MM.1S (cell line): ENCODE data around the gene MAD1L1.

Experiments used
- DNase-seq: peaks from one replicate; pipeline ENCODE4 v3.0.0-alpha.2; 2015
- H2AFZ ChIP-seq: fragments of 300-600 bp; sonication (generic); 2 replicates; pipeline ENCODE4 v1.6.0; 2016; ENCODE audit warnings: antibody characterized with exemption, low read length
- H3F3A ChIP-seq: fragments of 300-600 bp; sonication (generic); 2 replicates; pipeline ENCODE4 v1.6.1; 2016; ENCODE audit warnings: mild to moderate bottlenecking, antibody characterized with exemption, low read length, moderate library complexity, mixed read lengths; ENCODE audit not compliant: insufficient read depth
- H3K27ac ChIP-seq: fragments of 300-600 bp; sonication (generic); 2 replicates; pipeline ENCODE4 v1.5.1; 2016; ENCODE audit warnings: mild to moderate bottlenecking, low read length
- H3K27me3 ChIP-seq: fragments of 300-600 bp; sonication (generic); replicated peaks from 2 replicates; pipeline ENCODE4 v1.6.0; 2016; ENCODE audit warnings: low read length; ENCODE audit not compliant: insufficient read depth
- H3K36me3 ChIP-seq: fragments of 300-600 bp; sonication (generic); replicated peaks from 2 replicates; pipeline ENCODE4 v1.6.1; 2016; ENCODE audit warnings: mild to moderate bottlenecking, low read length, mixed read lengths; ENCODE audit not compliant: insufficient read depth
- H3K4me1 ChIP-seq: fragments of 300-600 bp; sonication (generic); 2 replicates; pipeline ENCODE4 v1.6.1; 2016; ENCODE audit warnings: low read length, mixed read lengths
- H3K4me2 ChIP-seq: fragments of 300-600 bp; sonication (generic); 2 replicates; pipeline ENCODE4 v1.6.0; 2016; ENCODE audit warnings: low read depth, low read length
- H3K4me3 ChIP-seq: fragments of 300-600 bp; sonication (generic); 2 replicates; pipeline ENCODE4 v1.5.1; 2016; ENCODE audit warnings: low read length, mixed read lengths
- H3K79me2 ChIP-seq: fragments of 300-600 bp; sonication (generic); 2 replicates; pipeline ENCODE4 v1.6.1; 2016; ENCODE audit warnings: mixed run types, low read length, mixed read lengths
- H3K9ac ChIP-seq: fragments of 300-600 bp; sonication (generic); 2 replicates; pipeline ENCODE4 v1.6.1; 2016; ENCODE audit warnings: low read length, mixed read lengths
- H3K9me2 ChIP-seq: fragments of 300-600 bp; sonication (generic); replicated peaks from 2 replicates; pipeline ENCODE4 v1.6.1; 2016; ENCODE audit warnings: mild to moderate bottlenecking, low read length, mixed read lengths; ENCODE audit not compliant: insufficient read depth
- H3K9me3 ChIP-seq: fragments of 300-600 bp; sonication (generic); replicated peaks from 2 replicates; pipeline ENCODE4 v1.6.1; 2016; ENCODE audit warnings: mild to moderate bottlenecking, low read length, mixed read lengths; ENCODE audit not compliant: insufficient read depth
- H4K20me1 ChIP-seq: fragments of 300-600 bp; sonication (generic); 2 replicates; pipeline ENCODE4 v1.6.1; 2016; ENCODE audit warnings: mild to moderate bottlenecking, low read length, moderate library complexity, mixed read lengths; ENCODE audit not compliant: insufficient read depth
- CTCF ChIP-seq: fragments of 300-600 bp; sonication (generic); IDR thresholded peaks from 2 replicates; pipeline ENCODE4 v1.5.1; 2016; ENCODE audit warnings: antibody characterized with exemption, low read length, mixed read lengths
- EZH2 ChIP-seq: fragments of 300-600 bp; sonication (generic); optimal IDR thresholded peaks from 2 replicates; pipeline ENCODE3; 2017; ENCODE audit warnings: low read depth, mild to moderate bottlenecking, antibody characterized with exemption, low read length, mixed read lengths
- EZH2phosphoT487 ChIP-seq: fragments of 300-600 bp; sonication (generic); IDR thresholded peaks from 2 replicates; pipeline ENCODE4 v1.6.1; 2018; ENCODE audit warnings: antibody characterized with exemption, low read length

MAD1L1 gene

DNA sequence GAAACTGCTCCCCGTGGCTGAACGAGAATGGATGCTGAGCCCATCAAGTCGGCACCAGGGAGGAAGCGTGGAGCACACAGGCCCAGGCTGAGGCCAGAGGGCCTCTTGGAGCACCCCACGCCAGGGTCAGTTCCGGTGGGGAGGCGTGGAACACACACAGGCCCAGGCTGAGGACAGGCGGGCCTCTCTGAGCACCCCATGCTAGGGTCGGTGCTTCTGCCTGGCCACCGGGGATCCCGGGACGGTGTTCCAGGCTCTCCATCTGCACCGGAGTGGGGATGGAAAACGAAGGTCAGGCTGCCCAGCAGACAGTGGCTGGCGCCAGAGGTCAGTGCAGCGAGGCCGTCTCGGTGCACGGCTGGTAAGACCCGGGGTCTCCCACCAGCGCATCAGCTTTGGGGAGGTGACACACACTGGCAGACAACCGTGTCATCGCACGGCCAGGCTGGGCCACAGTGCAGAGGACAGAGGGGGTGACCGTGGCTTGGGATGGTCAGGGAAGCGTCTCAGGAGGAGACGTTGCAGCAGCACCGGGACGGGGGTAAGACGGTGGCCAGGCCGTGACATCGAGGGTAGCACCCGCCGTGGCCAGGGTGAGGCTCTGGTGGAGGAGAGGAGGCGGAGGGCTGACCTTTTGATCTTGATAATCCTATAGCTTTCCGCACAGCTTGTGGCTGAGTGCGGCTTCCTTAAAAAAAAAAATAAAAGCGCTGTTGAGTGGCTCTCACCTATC is 358.7 kb downstream of the MAD1L1 start:
- Histone ChIP-seq H3K4me1 (no peaks in the 10 kb centered on the region), H3K9me3 (no peaks in the 10 kb centered on the region), H3K4me2 (no peak overlapping the region), H3K36me3 (no peaks in the 10 kb centered on the region), H2AFZ (no peak overlapping the region), H3K4me3 (no peak overlapping the region), H4K20me1 (no peaks in the 10 kb centered on the region), H3K9me2 (no peaks in the 10 kb centered on the region), H3F3A (no peaks in the 10 kb centered on the region), H3K27ac (no peak overlapping the region), H3K9ac (no peak overlapping the region), H3K79me2 (no peaks in the 10 kb centered on the region), H3K27me3 (no peaks in the 10 kb centered on the region)
- TF ChIP-seq EZH2phosphoT487, result no peak
- TF ChIP-seq CTCF, result no peak
- no peak for TF ChIP-seq EZH2
- no peak for DNase-seq

DNA sequence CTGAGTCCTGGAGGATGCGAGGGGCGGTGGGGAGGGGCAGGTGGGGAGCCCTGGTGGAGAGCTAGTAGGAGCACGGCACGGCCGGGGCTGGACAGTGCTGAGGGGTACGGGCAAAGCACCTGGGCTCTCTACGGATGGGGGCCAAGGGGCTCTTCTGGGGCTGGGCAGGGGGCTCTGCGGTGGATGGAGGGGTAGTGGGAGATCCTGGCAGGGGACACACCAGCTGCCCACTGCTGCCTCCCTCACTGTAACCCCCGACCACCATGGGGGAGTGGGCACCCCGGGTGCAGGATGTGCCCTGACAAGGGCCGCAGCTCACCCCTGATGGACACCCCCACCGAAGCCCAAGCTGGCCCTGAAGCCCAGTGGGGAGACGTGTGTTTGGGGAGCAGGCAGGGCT is 359.3 kb downstream of the MAD1L1 start:
- Histone ChIP-seq H3K27me3 (no peaks in the 10 kb centered on the region), H3K4me1 (no peaks in the 10 kb centered on the region), H3K9ac (no peak overlapping the region), H4K20me1 (no peaks in the 10 kb centered on the region), H3K79me2 (no peaks in the 10 kb centered on the region), H3K9me2 (no peaks in the 10 kb centered on the region), H3K4me3 (no peak overlapping the region), H3K9me3 (no peaks in the 10 kb centered on the region), H3K27ac (no peak overlapping the region), H3F3A (no peaks in the 10 kb centered on the region), H2AFZ (no peak overlapping the region), H3K4me2 (no peak overlapping the region), H3K36me3 (no peaks in the 10 kb centered on the region)
- no peak for TF ChIP-seq CTCF
- TF ChIP-seq EZH2, result no peak
- no peak for TF ChIP-seq EZH2phosphoT487
- no peak for DNase-seq

DNA sequence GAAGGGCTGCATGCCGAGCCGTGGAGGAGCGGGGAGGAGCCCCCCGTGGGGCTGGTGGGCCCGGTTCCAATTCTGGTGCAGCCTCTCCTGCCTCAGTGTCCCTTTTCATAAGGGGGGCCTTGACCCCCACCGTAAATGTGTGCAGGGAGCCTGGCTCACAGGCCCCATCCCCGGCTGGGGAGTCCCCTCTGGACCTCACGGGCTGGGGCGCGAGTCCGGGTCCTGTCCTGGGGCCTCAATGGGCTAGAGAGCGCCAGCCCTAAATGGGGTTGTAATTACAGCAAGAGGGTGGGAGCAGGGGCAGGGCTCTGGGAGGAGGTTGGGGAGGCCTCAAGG is 359.7 kb downstream of the MAD1L1 start:
- H3K9ac ChIP-seq, result no peak overlapping the region
- H3K79me2 ChIP-seq, result no peaks in the 10 kb centered on the region
- no peak overlapping the region for H2AFZ ChIP-seq
- no peak overlapping the region for H3K4me3 ChIP-seq
- H3K27ac ChIP-seq, result no peak overlapping the region
- H4K20me1 ChIP-seq, result no peaks in the 10 kb centered on the region
- H3F3A ChIP-seq, result no peaks in the 10 kb centered on the region
- H3K4me2 ChIP-seq, result no peak overlapping the region
- no peaks in the 10 kb centered on the region for H3K27me3 ChIP-seq
- H3K36me3 ChIP-seq, result no peaks in the 10 kb centered on the region
- no peaks in the 10 kb centered on the region for H3K9me3 ChIP-seq
- H3K4me1 ChIP-seq, result no peaks in the 10 kb centered on the region
- no peaks in the 10 kb centered on the region for H3K9me2 ChIP-seq
- no peak for TF ChIP-seq EZH2
- no peak for TF ChIP-seq EZH2phosphoT487
- TF ChIP-seq CTCF, result no peak
- DNase-seq, result no peak
